Mononuclear cell (primary cell): ENCODE measurements around the gene PPP1R12C. TPM values are rescaled to one million over a fixed set of nuclear protein-coding genes. Genes with fewer than 3 reads are reported as not detected.

Experiments used
- H3K27me3 ChIP-seq: 2 replicates; pipeline ENCODE4 v1.6.0; 2011; ENCODE audit warnings: low read length, control low read depth; ENCODE audit not compliant: insufficient read depth
- H3K4me1 ChIP-seq: 2 replicates; pipeline ENCODE4 v1.5.1; 2011; ENCODE audit warnings: mild to moderate bottlenecking, low read length, control low read depth; ENCODE audit not compliant: insufficient read depth
- H3K4me3 ChIP-seq: 2 replicates; pipeline ENCODE4 v1.5.1; 2011; ENCODE audit warnings: mild to moderate bottlenecking, low read length, moderate library complexity
- H3K9me3 ChIP-seq: 2 replicates; pipeline ENCODE4 v1.5.1; 2011; ENCODE audit warnings: low read depth, mild to moderate bottlenecking, control low read depth, low read length
- total RNA-seq: library from RNA; depleted of rRNA; stranded (reverse); fragments of >200 nt; gene quantifications from one replicate; pipeline ENCODE4 v1.2.3, GENCODE V29; 2012

PPP1R12C gene
- total RNA-seq, 1 donor = 45.8 TPM

GRCh38 chr19:55044286-55044685 is 73.2 kb downstream of the PPP1R12C start:
- Histone ChIP-seq H3K4me1 (peaks cover 18% of the 10 kb centered on the region), H3K4me3 (no peak overlapping the region), H3K9me3 (no peaks in the 10 kb centered on the region), H3K27me3 (no peaks in the 10 kb centered on the region)

GRCh38 chr19:55042688-55043087 is 74.7 kb downstream of the PPP1R12C start:
- peaks cover 18% of the 10 kb centered on the region for H3K4me1 ChIP-seq
- H3K27me3 ChIP-seq = no peaks in the 10 kb centered on the region
- no peaks in the 10 kb centered on the region for H3K9me3 ChIP-seq
- no peak overlapping the region for H3K4me3 ChIP-seq

DNA sequence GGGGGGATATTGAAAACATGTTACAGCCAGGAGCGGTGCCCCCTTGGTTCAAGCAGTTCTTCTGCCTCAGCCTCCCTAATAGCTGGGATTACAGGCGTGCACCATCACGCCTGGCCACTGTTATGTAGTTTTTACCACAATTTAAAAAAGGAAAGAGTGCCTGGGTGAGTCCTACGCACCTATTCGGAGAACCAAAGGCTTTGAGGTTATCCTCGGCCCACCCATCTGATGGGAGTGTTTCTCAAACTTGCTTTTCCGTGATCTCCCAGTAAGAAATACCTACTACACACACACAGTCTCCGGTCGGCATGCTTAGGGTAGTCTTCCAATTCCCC is 75.1 kb downstream of the PPP1R12C start:
- H3K4me3 ChIP-seq = no peak overlapping the region
- H3K27me3 ChIP-seq = no peaks in the 10 kb centered on the region
- H3K4me1 ChIP-seq = peaks cover 18% of the 10 kb centered on the region
- H3K9me3 ChIP-seq = no peaks in the 10 kb centered on the region

DNA sequence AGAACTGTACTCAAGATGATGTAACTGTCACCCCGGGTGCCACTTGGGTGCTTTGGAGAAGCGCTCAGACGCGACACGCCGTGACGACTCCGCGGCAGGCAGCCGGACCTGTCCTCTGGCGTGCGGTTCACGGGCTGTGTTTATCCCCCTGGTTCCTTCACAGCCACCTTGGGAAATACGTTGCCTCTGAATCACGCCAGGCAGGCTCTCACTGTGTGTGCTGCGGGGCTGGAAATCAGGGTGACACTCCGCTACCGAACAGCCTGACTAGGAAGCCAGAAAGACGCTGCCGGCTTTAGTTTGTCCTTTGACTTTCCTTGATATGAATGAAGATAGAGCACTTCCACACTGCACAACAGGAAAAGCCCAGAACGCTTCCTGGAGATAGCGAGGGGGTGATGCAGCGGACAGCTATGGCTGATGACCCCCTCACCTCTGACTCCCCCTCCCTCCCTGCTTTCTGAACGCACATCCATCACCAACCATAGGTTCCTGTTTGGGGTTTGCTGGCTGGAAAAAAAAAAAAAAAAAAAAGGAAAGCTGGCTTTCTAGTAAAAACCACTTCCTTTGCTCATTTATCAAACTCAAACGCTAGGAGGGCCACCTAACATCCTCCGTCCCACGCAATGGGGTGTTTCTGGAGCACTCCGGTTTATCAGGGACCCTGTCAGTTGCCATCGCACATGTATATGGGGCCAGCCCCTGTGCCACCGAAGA is 75.7 kb downstream of the PPP1R12C start:
- H3K27me3 ChIP-seq = no peaks in the 10 kb centered on the region
- no peaks in the 10 kb centered on the region for H3K9me3 ChIP-seq
- no peak overlapping the region for H3K4me3 ChIP-seq
- peaks cover 18% of the 10 kb centered on the region for H3K4me1 ChIP-seq

DNA sequence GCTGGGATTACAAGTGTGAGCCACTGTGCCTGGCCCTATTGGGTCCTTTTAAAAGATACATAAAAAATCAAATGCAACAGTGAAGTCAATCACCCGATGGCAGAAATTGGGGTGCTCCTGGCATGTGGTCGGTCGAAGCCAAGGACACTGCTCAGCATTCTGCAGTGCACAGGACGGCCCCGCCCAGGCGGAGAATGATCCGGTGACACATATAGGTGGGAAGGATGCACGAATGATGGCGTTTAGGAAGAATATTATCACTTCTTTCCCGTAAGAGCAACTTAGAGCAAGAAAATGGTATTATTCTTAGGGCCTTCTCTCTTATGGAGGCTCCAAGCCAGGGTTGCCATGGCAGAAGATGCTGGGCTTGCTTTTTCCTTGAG is 76.2 kb downstream of the PPP1R12C start:
- H3K4me1 ChIP-seq = peaks cover 18% of the 10 kb centered on the region
- H3K4me3 ChIP-seq = no peak overlapping the region
- no peaks in the 10 kb centered on the region for H3K27me3 ChIP-seq
- no peaks in the 10 kb centered on the region for H3K9me3 ChIP-seq

Other genes starting within 250 kb of the PPP1R12C start
- gene FCAR, start 243.4 kb downstream of the PPP1R12C start, total RNA-seq = 91.3 TPM
- 10.4 TPM for gene NCR1, start 211.5 kb downstream of the PPP1R12C start, total RNA-seq
- gene NLRP7, start 170.1 kb downstream of the PPP1R12C start, total RNA-seq = 0.10 TPM
- gene NLRP2, start 151.3 kb downstream of the PPP1R12C start, total RNA-seq = 2.4 TPM
- 3.3 TPM for gene GP6, start 79.4 kb downstream of the PPP1R12C start, total RNA-seq
- 6.8 TPM for gene RDH13, start 54.5 kb downstream of the PPP1R12C start, total RNA-seq
- gene EPS8L1, start 41.8 kb downstream of the PPP1R12C start, total RNA-seq = 0.84 TPM
- gene TNNT1, start 31.6 kb upstream of the PPP1R12C start, total RNA-seq = 9.7 TPM
- not detected for gene TNNI3, start 40.1 kb upstream of the PPP1R12C start, total RNA-seq
- gene DNAAF3, start 49.0 kb upstream of the PPP1R12C start, total RNA-seq = 0.52 TPM
- gene SYT5, start 62.7 kb upstream of the PPP1R12C start, total RNA-seq = 0.63 TPM
- not detected for gene PTPRH, start 91.9 kb upstream of the PPP1R12C start, total RNA-seq
- gene TMEM86B, start 111.1 kb upstream of the PPP1R12C start, total RNA-seq = 2.0 TPM
- 62.5 TPM for gene PPP6R1, start 141.4 kb upstream of the PPP1R12C start, total RNA-seq
- 7.9 TPM for gene HSPBP1, start 162.5 kb upstream of the PPP1R12C start, total RNA-seq
- gene BRSK1, start 166.4 kb upstream of the PPP1R12C start, total RNA-seq = 0.52 TPM
- 2.0 TPM for gene TMEM150B, start 207.7 kb upstream of the PPP1R12C start, total RNA-seq
- gene KMT5C, start 222.2 kb upstream of the PPP1R12C start, total RNA-seq = 14.3 TPM
- not detected for gene COX6B2, start 237.1 kb upstream of the PPP1R12C start, total RNA-seq
- gene GARIN5B, start 245.6 kb upstream of the PPP1R12C start, total RNA-seq = not detected